Stimulated activated CD4-positive, alpha-beta T cell treated with anti-CD3 and anti-CD28 coated beads, Interleukin-12 subunit alpha, Interleukin-12 subunit beta, amount 100 ng/mL, for 4 hours (primary cell): Measurements from ENCODE around the gene CCNI.

ENCODE experiments used
- DNase-seq: peaks from one replicate; pipeline ENCODE4 v3.0.0-alpha.2; 2020

The CCNI gene

GRCh38 chr4:77001907-77002306 is 73.9 kb downstream of the CCNI start:
- no peak for DNase-seq

GRCh38 chr4:76998251-76998901 is 77.4 kb downstream of the CCNI start:
- DNase-seq = no peak

GRCh38 chr4:76997532-76997931 is 78.3 kb downstream of the CCNI start:
- no peak for DNase-seq
